HG02588 (cell line): ENCODE results near the gene PI4KB.

Experiments used
- ATAC-seq: cut with Tn5 transposase; IDR thresholded peaks from one replicate; pipeline ENCODE4 v1.9.1; 2021; ENCODE audit warnings: mild to moderate bottlenecking, moderate library complexity; ENCODE audit not compliant: unreplicated experiment

Gene PI4KB

GRCh38 chr1:151312826-151313225, 14.4 kb downstream of the PI4KB start:
- no peak for ATAC-seq

GRCh38 chr1:151312411-151312810, 14.8 kb downstream of the PI4KB start:
- no peak for ATAC-seq

GRCh38 chr1:151311589-151312331, 15.5 kb downstream of the PI4KB start:
- ATAC-seq: no peak

DNA sequence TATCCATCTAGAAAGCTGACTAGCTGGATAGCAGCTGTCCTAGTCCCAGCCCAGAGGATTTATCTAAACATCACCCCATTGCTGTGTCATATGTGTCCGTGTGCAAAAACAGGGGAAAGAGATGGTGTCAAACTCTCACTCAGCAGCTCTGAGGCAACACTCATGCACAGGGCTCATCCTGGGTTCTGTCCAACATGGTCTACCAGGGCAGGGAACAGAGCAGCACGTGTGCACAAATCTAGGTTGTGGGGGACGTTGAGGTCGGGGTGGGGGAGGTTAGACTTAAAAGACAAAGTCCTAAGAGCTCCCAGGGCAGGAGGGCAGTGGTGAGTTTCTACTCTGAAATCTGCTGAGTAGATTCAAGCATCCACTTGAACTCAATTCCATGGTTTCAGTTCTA, 16.2 kb downstream of the PI4KB start:
- ATAC-seq: no peak

DNA sequence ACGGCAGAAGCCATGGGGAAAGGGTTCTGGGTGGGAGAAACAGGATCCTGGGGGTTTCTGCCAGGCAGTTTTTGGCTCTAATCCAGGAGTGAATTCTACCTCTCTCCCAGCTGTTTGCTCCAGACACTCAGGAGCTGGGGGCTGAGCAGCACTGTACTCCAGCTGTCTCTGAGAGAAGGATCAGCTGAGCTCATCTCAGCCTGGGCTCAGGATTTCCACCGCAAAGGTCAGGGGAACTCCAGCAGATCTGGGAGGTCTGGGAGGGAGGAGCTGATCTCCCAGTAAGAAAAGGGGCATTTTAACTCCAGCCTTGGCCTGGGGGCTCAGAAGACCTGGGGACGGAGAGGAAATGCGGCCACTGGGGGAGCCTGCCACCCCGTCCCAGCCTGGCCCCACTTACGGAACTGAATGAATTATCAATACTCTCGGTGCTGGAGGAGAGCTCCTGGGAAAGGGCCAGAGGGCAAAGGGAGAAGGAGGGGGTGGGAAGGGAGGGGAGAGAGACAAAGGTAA, 17.3 kb downstream of the PI4KB start:
- ATAC-seq: no peak

GRCh38 chr1:151294742-151295462, 32.3 kb downstream of the PI4KB start:
- ATAC-seq: no peak

DNA sequence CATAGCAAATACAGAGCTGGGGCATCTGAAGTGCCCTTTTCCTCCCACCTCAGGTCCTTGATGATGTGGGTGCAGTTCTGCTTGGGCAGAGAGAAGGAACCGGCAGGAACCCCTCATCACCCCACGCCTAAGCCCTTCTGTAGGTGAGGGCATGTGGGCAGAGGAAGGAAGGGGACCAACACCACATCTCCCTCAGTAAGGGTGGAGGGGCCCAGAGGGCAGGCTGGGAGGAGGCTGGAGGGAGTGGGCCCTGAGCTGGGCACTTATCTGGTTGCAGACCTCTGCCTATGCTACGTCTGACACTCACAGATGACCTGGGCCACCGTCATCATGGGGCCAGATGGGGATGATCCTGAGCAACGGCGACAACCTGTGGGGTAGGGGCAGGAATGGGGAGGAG, 34.1 kb downstream of the PI4KB start:
- ATAC-seq: no peak

DNA sequence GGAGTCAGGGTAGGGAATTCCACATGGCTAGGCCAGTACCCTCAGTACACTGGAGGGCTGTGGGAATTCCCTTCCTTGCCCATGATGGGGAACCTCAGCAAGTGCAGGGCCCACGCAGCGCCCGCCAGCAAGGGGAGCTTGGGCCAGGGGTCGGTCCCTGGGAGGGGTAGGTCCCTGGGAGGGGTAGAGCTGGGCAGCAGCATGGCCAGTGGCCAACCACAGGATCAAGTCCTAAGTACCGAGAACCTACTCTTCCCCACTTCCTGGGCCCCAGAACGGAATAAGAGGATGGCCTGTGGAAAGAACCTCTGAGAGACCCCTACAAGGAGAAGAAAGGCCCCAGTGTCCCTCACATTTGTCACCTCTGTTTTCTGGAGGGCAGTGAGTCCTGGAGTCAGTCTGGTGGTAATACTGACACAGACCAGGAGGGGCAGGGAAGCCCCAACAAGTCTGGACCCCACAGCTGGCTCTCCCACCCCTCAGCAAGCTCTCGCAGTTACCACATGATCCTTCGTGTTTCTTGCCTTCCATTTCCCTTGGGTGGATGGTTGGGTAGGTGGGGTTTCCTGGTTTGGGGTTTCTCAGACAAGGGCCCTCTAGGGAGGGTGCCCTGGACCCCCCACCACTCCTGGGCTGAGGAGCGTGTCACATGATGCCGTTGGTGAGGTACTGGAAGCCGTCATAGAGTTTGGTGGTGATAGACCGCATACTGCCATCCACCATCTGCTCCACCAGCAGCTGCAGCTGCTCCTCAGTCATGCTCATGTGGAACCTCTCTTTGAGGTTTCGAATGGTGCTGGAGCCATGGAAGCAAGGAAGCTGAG, 34.8 kb downstream of the PI4KB start:
- no peak for ATAC-seq

DNA sequence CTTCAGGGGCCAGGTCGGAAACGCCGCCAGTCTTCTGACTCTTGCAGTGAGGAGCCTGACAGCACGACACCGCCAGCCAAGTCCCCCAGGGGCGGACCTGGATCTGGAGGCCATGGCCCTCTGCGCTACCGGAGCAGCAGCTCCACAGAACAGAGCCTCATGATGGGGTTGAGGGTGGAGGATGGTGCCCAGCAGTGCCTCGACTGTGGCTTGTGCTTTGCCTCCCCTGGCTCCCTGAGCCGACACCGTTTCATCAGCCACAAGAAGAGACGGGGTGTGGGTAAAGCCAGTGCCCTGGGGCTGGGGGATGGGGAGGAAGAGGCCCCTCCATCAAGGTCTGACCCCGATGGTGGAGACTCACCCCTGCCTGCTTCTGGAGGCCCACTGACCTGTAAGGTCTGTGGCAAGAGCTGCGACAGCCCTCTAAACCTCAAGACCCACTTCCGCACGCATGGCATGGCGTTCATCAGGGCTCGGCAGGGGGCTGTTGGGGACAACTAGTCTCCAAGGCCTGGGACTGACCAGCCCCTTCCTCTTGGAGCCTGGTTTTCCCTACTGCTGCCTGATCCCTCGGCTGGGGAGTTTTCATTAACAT, 36.4 kb downstream of the PI4KB start:
- ATAC-seq: no peak

DNA sequence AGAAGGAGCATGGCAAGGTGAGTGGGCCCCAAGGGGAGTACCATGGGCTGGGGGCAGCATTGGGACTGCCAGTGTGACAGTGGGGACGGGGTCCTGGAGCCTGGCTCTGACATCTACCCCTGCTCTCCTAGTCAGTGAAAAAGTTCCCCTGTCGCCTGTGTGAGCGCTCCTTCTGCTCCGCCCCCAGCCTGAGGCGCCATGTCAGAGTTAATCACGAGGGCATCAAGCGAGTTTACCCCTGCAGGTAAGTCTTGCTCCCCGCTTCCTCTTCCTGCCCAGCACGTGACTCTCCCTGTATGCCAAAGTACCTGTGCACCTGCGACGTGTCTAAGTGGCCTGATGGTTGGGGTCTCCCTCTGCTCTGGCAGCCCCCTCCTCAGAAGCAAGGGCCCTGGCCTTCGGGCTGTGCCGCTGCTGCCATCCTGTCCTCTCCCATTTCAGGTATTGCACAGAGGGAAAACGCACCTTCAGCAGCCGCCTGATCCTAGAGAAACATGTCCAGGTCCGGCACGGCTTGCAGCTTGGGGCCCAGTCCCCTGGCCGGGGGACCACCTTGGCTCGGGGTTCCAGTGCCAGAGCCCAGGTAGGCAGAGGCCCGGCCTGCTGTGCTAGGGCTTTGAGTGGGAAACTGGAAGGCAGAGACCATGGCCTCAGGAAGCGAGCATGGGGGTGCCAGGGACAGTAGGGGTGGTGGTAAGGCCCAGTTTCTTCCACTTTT, 37.1 kb downstream of the PI4KB start:
- ATAC-seq: no peak

DNA sequence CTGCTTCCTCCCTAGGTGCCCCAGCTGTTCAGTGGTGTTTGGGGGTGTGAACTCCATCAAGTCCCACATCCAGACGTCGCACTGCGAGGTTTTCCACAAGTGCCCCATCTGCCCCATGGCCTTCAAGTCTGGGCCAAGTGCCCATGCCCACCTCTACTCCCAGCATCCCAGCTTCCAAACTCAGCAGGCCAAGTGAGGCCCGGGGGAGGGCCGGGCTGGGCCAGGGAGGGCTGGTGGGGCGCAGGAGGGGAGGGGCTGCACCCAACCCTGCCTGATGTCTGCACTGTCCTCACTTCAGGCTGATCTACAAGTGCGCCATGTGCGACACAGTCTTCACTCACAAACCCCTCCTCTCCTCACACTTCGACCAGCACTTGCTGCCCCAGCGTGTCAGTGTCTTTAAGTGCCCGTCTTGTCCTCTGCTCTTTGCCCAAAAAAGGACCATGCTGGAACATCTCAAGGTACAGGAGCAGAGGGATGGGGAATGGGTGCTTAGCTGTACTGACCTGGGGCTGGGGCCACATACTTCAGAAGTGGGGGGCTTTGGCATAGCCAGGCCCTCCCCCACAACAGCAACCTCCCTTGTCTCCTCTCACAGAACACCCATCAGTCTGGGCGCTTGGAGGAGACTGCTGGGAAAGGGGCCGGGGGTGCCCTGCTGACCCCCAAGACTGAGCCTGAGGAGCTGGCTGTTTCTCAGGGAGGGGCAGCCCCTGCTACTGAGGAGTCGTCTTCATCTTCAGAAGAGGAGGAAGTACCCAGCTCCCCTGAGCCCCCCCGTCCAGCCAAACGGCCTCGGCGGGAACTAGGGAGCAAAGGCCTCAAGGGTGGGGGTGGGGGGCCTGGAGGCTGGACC, 37.9 kb downstream of the PI4KB start:
- no peak for ATAC-seq

- ATAC-seq: no peak
Observed at GRCh38 chr1:151288502-151288901, 38.7 kb downstream of the PI4KB start.

DNA sequence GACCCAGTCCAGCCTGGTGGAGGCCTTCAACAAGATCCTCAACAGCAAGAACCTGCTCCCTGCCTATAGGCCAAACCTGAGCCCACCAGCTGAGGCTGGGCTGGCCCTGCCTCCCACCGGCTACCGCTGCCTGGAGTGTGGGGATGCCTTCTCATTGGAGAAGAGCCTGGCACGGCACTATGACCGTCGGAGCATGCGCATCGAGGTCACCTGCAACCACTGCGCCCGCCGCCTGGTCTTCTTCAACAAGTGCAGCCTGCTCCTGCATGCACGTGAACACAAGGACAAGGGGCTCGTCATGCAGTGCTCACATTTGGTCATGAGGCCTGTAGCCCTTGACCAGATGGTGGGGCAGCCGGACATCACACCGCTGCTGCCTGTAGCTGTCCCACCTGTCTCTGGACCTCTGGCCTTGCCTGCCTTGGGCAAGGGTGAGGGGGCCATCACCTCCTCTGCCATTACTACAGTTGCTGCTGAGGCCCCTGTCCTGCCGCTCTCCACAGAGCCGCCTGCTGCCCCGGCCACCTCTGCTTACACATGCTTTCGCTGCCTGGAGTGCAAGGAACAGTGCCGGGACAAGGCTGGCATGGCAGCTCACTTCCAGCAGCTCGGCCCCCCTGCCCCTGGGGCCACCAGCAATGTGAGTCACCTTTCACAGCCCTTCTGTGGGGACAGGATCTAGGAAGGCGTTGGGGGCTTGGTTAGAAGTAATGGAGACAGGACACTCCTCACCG, 39.3 kb downstream of the PI4KB start:
- no peak for ATAC-seq

GRCh38 chr1:151287341-151287699, 39.9 kb downstream of the PI4KB start:
- ATAC-seq: no peak

- ATAC-seq: no peak
Observed at GRCh38 chr1:151286619-151287340, 40.4 kb downstream of the PI4KB start.

DNA sequence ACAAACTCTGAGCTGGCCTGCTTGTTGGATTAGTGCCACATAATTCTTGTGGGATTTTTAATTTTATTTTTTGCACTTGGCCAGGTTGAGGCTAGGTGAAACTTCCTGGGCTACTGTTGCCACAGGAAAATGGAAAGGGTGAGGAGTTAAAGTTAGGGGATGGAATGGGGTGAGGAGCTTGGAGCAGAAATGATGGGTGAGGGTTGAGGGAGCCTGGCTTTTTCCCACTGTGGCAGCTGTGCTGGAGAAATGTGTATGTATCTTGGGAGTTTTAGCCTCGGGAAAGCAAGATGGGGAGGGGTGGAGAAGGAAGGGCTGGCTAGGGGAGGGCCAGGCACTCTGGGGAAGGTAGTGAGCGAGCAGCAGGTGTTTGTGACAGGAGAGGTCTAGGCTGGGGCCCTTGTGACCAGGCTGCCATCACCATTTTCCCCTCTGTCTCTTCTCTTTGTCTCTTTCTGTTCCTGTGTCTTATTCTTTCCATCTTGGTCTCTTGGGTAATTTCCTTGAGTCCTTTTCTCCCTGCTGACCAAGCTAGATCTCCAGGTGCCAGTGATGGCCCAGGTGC, 43.1 kb downstream of the PI4KB start:
- no peak for ATAC-seq

GRCh38 chr1:151282883-151283725, 44.1 kb downstream of the PI4KB start:
- ATAC-seq: no peak
